BE2C (cell line): ENCODE results near the gene KIFC3.
A peak's percentile ranks its signal among the peaks of the same experiment; 100 is the strongest.

Experiments
- DNase-seq: peaks from one replicate; pipeline ENCODE4 v3.0.0-alpha.2; 2020
- H3K27me3 ChIP-seq: fragments of 250-450 bp; sonication (Bioruptor Pico); 2 replicates; pipeline ENCODE4 v1.5.1; 2020; ENCODE audit warnings: mild to moderate bottlenecking
- H3K36me3 ChIP-seq: fragments of 250-450 bp; sonication (Bioruptor Pico); 2 replicates; pipeline ENCODE4 v1.5.1; 2020; ENCODE audit warnings: mild to moderate bottlenecking
- H3K4me1 ChIP-seq: fragments of 250-450 bp; sonication (Bioruptor Pico); 2 replicates; pipeline ENCODE4 v1.5.1; 2020
- H3K4me3 ChIP-seq: 2 replicates; pipeline ENCODE4 v1.5.1; 2011; ENCODE audit warnings: low read depth, low read length
- H3K9me3 ChIP-seq: fragments of 250-450 bp; sonication (Bioruptor Pico); 2 replicates; pipeline ENCODE4 v1.5.1; 2020
- CTCF ChIP-seq: IDR thresholded peaks from 2 replicates; pipeline ENCODE4 v1.5.1; 2012; ENCODE audit warnings: mild to moderate bottlenecking, low read depth, low read length

KIFC3 gene

GRCh38 chr16:57791195-57791892 lies 10.9 kb downstream of the KIFC3 start:
- DNase-seq, result no peak
- H3K36me3 ChIP-seq, result no peaks in the 10 kb centered on the region
- no peaks in the 10 kb centered on the region for H3K9me3 ChIP-seq
- no peak for TF ChIP-seq CTCF
- H3K4me1 ChIP-seq, result 0 out of 2 replicates have a peak, but pooled peaks cover 3% of the 10 kb centered on the region
- H3K27me3 ChIP-seq, result no peaks in the 10 kb centered on the region
- no peak overlapping the region for H3K4me3 ChIP-seq

GRCh38 chr16:57788951-57789350 lies 13.3 kb downstream of the KIFC3 start:
- TF ChIP-seq CTCF, result no peak
- no peaks in the 10 kb centered on the region for H3K36me3 ChIP-seq

GRCh38 chr16:57788252-57788841 lies 13.9 kb downstream of the KIFC3 start:
- Histone ChIP-seq H3K9me3 (no peaks in the 10 kb centered on the region), H3K36me3 (no peaks in the 10 kb centered on the region), H3K4me3 (no peak overlapping the region), H3K27me3 (no peaks in the 10 kb centered on the region), H3K4me1 (0 out of 2 replicates have a peak, but pooled peaks cover 3% of the 10 kb centered on the region)
- TF ChIP-seq CTCF, result no peak
- no peak for DNase-seq

More at GRCh38 chr16:57788951-57789350, 13.3 kb downstream of the KIFC3 start:
- no peak overlapping the region for H3K4me3 ChIP-seq
- no peak for DNase-seq
- no peaks in the 10 kb centered on the region for H3K27me3 ChIP-seq
- 0 out of 2 replicates have a peak, but pooled peaks cover 3% of the 10 kb centered on the region for H3K4me1 ChIP-seq
- no peaks in the 10 kb centered on the region for H3K9me3 ChIP-seq

GRCh38 chr16:57787519-57787905 lies 14.8 kb downstream of the KIFC3 start:
- DNase-seq, result no peak
- H3K4me3 ChIP-seq, result no peak overlapping the region
- H3K27me3 ChIP-seq, result no peaks in the 10 kb centered on the region
- H3K4me1 ChIP-seq, result 0 out of 2 replicates have a peak, but pooled peaks cover 3% of the 10 kb centered on the region
- no peaks in the 10 kb centered on the region for H3K9me3 ChIP-seq
- H3K36me3 ChIP-seq, result no peaks in the 10 kb centered on the region
- no peak for TF ChIP-seq CTCF

- DNase-seq, result peak; percentile 42
- Histone ChIP-seq H3K27me3 (no peaks in the 10 kb centered on the region), H3K4me3 (no peak overlapping the region), H3K36me3 (no peaks in the 10 kb centered on the region), H3K9me3 (no peaks in the 10 kb centered on the region), H3K4me1 (0 out of 2 replicates have a peak, but pooled peaks cover 3% of the 10 kb centered on the region)
- TF ChIP-seq CTCF, result no peak
These were observed 15.4 kb downstream of the KIFC3 start for GRCh38 chr16:57786632-57787518.
